ENCODE results near the gene ZNF385A. TPM values are rescaled to one million over a fixed set of nuclear protein-coding genes. Genes with fewer than 3 reads are reported as not detected.
"Not testable (repeated sequence)": the region's sequence is repeated elsewhere in the genome, so short reads cannot be mapped to it uniquely, and the experiment has no call there.

The ZNF385A gene
- polyA plus RNA-seq, 1 donor = 22.1 TPM

DNA sequence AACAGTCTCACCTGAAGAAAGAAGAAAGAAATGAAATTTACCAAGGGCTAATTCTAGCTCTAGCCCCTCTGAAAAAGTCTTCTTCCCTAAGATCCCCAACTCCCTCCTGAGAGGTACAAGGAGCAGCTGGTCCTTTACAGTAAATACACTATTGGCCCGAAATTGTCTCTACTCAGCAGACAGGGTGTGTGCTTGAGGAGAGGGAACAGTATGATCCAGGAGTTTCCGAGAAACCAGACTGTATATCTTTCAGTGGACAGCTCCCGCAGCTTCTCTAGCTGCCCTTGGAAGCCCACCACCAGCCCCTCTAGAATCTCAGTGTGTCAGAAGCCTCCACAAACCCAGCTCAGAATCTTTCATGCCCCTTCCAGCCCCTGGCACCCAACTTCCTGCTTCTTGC is 28.3 kb downstream of the ZNF385A start:
- no peak for DNase-seq (ENCODE audit: low read depth)

DNA sequence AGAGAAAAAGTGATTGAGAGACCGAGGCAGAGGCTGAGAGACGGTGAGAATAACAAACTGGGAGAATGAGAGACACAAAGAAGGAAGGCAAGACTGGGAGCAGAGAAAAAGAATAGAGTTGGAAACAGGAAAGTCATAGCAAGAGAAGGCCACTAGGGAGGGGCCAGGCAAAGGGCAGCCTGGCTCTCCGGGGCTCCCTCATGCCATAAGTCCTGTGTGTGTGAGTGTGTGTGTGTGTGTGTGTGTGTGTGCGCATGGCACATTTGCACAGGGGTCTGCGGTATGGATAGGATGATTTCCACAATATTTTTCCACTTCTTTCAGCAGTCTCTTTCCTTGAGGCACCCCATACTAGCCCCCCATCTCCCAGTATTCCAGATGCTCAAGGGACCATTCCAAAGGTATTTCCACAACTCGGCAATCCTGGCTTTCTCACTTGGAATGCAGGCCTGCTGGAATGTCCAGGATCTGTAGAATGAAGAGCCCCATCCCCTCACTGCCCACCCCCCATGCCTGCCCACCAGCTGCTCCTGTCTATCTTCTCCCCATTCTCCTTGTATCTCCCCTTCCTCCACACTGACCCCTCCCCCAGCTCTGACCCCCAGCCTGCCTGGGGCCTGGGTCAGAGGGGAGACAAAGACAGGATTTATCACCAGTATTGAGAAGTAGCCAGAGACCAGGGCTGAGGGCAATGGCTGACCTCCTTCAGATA is 29.3 kb downstream of the ZNF385A start:
- DNase-seq (ENCODE audit: low read depth) = no peak

DNA sequence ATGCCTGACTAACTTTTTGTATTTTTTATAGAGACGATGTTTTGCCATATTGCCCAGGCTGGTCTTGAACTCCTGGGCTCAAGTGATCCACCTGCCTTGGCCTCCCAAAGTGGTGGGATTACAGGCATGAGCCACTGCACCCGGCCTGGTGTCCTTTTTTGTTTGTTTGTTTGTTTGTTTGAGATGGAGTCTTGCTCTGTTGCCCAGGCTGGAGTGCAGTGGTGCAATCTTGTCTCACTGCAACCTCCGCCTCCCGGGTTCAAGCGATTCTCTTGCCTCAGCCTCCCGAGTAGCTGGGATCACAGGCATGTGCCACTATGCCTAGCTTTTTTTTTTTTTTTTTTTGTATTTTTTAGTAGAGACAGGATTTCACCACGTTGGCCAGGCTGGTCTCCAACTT is 30.3 kb downstream of the ZNF385A start:
- DNase-seq (ENCODE audit: low read depth) = not testable (repeated sequence)

DNA sequence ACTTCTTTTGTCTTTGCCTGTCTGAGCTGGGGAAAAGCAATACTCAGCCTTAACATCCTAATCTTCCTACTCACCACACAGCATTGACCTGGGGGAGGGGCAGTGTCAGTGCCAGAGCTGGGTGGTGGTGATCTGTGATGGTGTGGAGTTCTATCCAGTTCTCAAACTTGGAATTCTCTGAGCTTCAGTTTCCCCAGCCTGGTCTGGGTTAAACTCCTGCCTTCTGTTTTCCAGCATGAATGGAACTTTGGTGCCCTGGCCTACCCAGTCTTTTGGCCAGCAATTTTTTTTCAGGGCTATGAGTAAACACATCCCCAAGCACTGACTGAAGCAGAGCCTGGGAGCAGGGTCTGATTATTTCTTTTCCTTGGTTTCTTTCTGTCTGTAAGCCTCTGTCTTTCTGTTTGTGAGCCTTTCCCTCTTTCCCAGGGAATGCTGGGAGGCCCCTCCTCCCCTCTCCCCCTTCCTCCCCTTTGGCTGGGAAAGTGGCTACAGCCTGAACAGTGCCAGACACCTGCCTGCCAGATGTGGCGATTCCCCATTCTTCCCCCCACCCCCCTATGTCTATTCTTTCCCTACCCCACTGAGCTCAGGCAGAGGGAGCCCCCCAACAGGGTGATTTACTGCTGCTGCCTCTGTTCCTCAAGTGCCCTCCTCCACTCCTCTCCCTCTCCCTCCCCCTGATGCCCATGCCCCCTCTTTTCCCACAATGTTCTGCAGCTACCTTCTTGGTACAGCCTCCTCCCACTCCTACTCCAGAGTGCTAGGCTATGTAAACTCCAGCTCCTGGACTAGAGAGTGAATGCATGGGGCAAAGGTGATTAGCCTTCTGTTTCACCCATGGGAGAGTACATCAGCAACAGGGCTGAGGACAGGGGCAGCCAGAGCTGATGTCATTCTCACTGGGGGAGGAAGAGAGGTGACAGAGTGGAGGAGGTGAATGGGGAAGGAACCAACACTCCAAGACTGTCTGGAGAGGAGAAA is 31.4 kb downstream of the ZNF385A start:
- DNase-seq (ENCODE audit: low read depth) = no peak

- DNase-seq (ENCODE audit: low read depth) = no peak
Measured at GRCh38 chr12:54352022-54352531, 32.5 kb downstream of the ZNF385A start.

- no peak for DNase-seq (ENCODE audit: low read depth)
Measured at GRCh38 chr12:54351341-54351740, 33.2 kb downstream of the ZNF385A start.

DNA sequence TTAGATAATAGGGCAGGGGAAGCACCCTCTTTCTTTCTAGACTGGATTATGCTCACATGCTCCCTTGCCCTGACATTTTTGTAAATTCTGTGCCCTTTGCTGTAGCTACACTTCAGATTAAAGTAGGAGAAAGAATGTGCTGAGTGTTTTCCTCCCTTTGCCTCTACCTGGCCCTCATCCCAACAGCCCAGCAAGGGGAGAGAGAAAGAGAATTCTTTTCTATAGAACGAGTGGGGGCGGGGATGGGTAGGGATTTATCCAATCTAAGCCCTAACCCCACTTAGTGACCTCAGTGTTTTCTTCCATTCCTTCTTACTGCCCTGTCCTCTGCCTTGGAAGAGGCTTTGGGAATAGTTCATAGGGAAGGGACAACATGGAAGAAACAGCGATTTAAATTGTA is 33.8 kb downstream of the ZNF385A start:
- DNase-seq (ENCODE audit: low read depth) = no peak

DNA sequence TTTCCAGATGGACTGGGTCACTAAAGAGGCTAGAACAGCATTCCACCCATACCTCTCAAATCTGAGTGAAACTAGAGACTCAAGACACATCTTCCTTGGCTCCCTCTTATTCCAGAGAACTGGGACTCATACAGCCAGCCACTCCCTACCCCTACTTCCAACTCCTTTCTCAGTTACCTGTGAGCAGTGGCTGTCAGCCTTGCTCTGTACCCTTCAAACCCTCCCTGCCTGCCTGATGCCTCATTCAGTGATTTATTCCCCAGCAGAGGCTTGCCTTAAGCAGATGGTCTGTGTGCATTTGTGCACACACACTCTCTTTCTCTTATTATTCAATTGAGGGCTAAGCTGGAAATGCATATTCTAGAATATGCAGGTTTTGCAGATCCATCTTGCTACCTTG is 34.9 kb downstream of the ZNF385A start:
- DNase-seq (ENCODE audit: low read depth) = no peak

DNA sequence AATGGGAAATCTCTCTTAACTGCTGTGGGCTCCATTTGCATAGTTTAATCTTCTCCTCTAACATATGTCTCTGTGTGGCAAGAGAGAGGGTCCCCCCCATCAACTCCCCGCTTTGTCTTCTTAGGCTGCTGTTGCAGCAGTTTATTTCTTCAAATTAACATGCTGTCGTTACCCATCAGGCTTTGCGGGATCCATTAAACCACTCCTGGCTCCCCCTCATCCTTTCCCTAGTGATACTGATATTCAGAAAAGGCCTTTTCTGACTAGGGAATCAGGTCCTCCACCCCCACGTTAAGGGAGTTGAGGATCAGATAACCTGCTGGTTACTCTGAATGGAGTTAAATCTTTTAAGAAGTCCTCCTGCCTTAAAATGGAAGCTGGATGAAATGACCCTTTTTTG is 35.5 kb downstream of the ZNF385A start:
- no peak for DNase-seq (ENCODE audit: low read depth)

GRCh38 chr12:54341378-54342300 is 42.9 kb downstream of the ZNF385A start:
- DNase-seq (ENCODE audit: low read depth) = no peak

DNA sequence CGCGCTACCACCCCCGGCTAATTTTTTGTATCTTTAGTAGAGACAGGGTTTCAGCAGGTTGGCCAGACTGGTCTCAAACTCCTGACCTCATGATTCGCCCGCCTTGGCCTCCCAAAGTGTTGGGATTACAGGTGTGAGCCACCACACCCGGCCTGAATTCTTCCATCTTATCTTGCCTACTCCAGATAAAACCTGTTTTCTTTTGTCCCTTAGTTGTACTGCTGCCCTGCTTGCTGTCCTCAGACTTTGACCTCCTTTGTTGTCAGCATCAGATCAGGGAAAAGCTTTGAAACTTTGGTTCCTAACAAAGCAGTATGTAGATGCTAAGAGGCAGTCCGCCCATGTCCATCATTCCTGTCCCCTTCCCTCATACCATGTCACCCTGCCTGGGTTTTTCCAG is 43.7 kb downstream of the ZNF385A start:
- DNase-seq (ENCODE audit: low read depth) = no peak

DNA sequence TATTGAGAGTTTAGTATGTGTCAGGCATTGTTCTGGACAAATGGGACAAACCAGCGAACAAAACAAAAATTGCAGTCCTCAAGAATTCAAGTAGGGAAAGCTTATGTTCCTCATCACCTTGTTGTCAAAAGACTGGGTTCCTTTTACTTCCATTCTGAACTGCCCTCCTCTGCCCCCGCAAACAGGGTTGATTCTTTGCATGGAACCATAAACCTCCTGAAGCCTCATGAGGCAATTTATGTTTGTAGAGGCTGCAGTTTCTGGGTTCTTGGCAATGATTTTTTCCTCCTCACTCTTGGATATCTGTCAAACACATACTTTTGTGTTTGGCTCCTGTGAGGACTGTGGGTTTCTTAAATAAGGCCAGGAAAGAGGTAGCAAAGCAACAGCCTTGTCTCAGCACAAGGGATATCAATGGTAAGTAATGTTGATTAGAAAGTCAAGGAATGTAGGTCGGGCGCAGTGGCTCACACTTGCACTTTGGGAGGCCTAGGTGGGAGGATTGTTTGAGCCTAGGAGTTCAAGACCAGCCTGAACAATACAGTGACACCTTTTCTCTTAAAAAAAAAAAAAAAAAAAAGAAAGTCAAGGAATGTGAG is 45.7 kb downstream of the ZNF385A start:
- no peak for DNase-seq (ENCODE audit: low read depth)

DNA sequence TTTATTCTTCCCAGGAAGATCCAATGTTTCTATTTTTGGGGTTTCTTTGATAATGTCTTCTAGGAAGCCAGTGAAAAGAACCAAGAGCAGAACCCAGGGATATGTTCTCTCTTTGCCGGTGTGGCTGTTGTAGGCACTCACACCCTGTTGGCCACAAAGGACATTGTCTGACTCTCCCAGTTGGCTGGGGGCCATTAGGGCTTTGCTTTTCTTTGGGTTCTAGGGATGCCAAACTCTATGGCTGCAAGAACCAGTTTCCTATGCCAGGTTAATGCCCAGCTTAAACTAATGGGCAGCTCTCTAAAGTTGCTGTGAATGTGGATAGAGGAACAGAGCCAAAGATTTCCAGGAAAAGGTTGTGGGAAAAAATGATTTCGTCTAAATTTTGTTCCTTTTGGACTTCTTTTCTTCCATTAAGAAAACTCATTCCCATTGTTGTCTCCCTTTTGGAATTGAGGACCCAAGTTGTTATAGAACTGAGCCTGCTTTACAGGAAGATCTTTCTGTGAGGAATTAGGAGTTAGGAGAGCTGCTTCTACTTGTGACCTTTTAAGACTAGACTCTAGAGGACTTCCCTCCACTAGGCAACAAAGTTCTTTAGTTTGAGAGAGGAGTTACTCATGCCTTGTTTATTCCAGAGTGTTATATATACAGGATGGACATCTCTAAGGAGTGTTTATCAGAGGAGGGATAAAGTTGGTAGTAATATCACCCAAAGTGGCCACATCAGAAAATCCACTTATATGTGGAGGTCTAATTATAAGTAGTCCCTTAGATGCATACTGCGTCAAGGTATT is 46.5 kb downstream of the ZNF385A start:
- no peak for DNase-seq (ENCODE audit: low read depth)

DNA sequence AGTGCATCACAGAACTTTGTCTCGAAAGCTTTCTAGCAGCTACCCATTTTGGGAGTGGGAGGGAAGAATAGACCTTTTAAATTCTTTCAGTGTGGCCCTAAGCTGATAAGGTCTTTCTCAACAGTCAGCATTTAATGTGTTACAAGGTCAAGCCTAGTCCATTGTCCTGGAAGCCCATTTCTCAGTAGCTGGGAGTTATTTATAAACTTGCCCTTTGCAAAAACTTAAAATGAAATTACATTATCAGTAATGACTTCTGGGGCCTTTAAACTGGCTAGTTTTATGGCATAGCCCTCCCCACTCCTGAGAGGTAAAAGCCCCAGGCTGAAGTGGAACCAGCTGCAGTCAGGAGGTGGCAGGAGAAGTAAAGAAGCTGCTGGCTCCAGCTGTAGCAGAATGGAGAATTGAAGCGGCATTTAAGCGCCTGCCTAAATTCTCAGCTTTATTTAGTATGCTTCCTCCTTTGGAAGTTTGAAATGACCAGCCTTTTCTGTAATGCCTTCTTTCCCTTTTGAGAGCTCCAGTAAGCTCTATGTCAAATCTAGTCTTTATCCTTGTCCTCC is 47.2 kb downstream of the ZNF385A start:
- no peak for DNase-seq (ENCODE audit: low read depth)

DNA sequence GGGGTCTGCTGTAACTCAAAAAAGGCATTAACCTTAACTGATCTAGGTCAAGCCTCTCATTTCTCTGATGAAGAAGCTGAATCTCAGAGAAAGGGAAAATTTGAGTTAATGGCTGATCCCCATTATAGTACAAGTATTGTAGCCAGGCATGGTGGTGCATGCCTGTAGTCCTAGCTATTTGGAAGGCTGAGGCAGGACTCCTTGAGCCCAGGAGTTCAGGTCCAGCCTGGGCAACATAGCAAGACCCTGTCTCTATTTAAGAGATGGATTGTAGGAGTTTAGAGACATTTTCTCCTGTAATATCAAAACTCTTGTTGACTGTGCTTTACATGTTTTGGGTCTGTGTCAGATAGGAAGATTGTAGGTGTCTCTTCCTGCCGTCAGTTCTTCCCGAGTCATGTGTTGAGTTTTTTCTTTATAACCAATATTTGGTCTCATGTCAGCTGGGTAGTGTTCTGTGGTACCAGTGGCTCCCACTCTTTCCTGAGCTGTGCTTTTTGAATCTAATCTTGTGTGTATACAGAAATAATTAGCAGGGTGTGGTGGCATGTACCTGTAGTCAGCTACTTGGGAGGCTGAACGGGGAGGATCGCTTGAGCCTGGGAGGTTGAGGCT is 51.0 kb downstream of the ZNF385A start:
- DNase-seq (ENCODE audit: low read depth) = no peak

DNA sequence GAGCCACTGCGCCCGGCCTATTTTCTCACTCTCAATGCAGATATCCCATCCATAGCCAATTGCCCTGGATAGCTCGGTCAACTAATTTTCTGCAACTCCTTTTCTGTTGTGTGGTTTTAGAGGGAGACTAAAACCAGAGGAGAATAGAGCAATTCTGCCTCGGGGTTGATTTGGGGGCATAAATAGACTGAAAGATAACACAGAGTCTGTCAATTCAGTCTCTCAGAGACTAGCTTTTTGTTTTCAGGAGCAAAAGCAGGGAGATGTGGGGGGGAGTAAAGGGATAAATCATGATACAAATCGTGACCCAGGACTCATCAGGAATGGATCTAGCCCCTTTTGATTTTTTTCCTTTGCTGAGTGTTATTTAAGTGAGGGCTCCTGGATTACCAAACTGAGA is 53.1 kb downstream of the ZNF385A start:
- DNase-seq (ENCODE audit: low read depth) = no peak

DNA sequence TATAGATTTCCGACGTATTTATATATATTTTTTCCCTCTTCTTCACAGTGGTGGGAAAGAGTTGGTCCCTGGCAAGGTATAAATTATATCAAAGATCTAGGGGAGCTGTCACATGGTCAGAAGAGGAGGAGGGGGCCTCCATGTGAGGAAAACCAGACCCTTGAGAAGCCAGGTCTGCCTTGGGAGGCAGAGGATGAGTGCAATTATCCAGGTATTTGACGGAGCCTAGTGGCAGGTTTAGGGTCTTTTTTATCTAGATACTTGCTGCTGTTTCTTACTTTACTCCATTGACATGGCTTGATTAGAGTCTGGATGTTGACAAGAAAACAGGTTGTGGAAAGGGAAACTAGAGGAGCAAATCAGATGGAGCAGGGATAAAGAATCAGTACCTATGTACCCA is 54.1 kb downstream of the ZNF385A start:
- DNase-seq (ENCODE audit: low read depth) = no peak

DNA sequence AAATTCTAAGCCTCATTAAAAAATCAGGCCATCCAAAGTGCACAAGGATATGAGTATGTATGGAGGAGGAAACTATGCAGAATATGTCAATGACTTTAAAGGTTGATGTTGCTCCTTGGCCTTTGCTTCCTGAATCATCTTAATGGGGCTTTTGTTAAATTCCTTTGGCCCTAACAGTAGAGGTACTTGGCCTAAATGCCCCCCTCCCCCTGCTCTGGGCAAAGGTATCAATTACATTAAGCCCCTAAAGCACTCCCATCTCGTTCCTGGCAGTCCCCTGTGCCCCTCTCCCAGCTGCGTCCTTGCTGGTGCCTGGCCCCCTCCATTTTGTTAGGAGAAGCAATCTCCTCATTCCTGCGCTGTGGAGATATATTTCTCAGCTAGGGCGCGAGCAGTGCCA is 54.8 kb downstream of the ZNF385A start:
- DNase-seq (ENCODE audit: low read depth) = no peak

DNA sequence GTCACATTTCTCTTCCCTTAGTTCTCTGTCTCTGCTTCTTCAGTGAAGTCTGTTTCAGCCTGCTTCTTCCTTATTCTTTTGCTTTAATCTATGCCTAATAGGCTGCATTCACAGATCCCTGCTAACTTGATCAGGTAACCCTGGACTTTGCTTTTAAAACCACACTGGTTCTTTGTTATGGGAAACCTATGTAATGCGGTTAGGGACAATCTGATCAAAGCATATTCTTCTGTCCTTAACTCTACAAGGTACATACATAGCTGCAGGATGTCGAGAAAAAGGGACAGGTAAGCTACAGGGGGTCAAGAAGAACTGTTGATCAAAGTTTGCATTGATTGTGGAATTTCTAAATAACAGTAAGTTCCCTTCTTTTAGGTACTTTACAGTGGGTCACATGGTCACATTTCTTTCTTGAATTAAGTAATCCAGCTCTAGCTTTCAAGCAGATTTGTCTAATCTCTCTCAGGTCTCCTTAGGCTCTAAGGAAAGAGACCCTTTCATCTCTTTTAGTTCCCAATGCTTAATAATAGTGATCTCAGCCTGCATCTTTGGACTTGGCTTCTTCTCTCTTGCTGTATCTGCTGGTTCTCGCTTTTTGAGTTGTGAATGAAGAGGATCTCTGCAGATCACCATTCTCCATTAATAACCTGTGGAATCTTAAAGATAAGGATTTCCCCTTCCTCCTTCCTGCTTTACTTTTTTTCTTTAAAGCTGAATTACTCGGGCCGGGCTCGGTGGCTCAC is 55.8 kb downstream of the ZNF385A start:
- DNase-seq (ENCODE audit: low read depth) = no peak
